ENCODE results near the gene ITCH. TPM values are rescaled to one million over a fixed set of nuclear protein-coding genes. Genes with fewer than 3 reads are reported as not detected.
"Not testable (repeated sequence)": the region's sequence is repeated elsewhere in the genome, so short reads cannot be mapped to it uniquely, and the experiment has no call there.

ITCH gene
- total and polyA plus RNA-seq, 9 of the 15 experiments (the other 6 are each of a cell fraction or from before 2014, with no cell fraction given): 7.5 to 53.0 (median 22.9) TPM

GRCh38 chr20:34518863-34519262 lies 155.8 kb downstream of the ITCH start:
- H3K27ac ChIP-seq (ENCODE audit: extremely low read depth, low read depth, low read length); H3K9ac ChIP-seq (ENCODE audit: insufficient read depth in 1 of 2, low read depth in 2 of 2, low read length in 2 of 2); H2AFZ ChIP-seq (ENCODE audit: low read depth, low read length); H3K4me2 ChIP-seq (ENCODE audit: insufficient read depth, low read length); H3K9me1 ChIP-seq (ENCODE audit: control insufficient read depth, insufficient read depth, low read length); H3K4me3 ChIP-seq; H3K9me3 ChIP-seq (replicated peaks; ENCODE audit: control insufficient read depth, insufficient read depth, low read depth, low read length); CTCF ChIA-PET (ENCODE audit: low intra/inter-chr PET ratio); H3K27me3 ChIP-seq (ENCODE audit: control insufficient read depth in 2 of 2, insufficient read depth in 2 of 2, low read length in 2 of 2); BruUV-seq (replicated peaks); FAIRE-seq; ATAC-seq; DNase-seq (ENCODE audit: extremely low read depth in 1 of 4, low spot score in 3 of 4): not testable (repeated sequence)
- in situ Hi-C loops (cut with MboI): loop anchor here (5.0 kb wide), 1 partner anchor 217 kb away; the partner anchor contains the start of gene AHCY
- 92% methylated on average over 3 of the region's 7 CpGs for WGBS (ENCODE audit: insufficient coverage, low coverage, missing lambda C conversion rate)
- Histone ChIP-seq H3K4me1 (replicated peaks in 1 of 2; ENCODE audit: control insufficient read depth in 2 of 2, insufficient read depth in 2 of 2, low read length in 2 of 2) (peaks cover 13 to 22% of the 10 kb centered on the region in 2 experiments; a peak in 4 of 5 replicates), H4K20me1 (replicated peaks; ENCODE audit: control insufficient read depth, insufficient read depth, low read length) (peaks cover 11% of the 10 kb centered on the region), H3K36me3 (ENCODE audit: control insufficient read depth, insufficient read depth, low read length) (peaks cover 18% of the 10 kb centered on the region; the same call in 2 of the 3 replicates), H3K79me2 (ENCODE audit: control insufficient read depth, insufficient read depth, low read length) (peaks cover 79% of the 10 kb centered on the region)
- POLR2A ChIA-PET: interaction anchor here (0.6 kb wide), 1 partner anchor 223 kb away, joined by 4 read pairs; no protein-coding TSS in a partner anchor
- intact Hi-C loops (cut with micrococcal nuclease): loop anchor here (5.0 kb wide), 1 partner anchor 47 kb away; no protein-coding TSS in a partner anchor

GRCh38 chr20:34519841-34520240 lies 156.8 kb downstream of the ITCH start:
- H3K4me2 ChIP-seq (ENCODE audit: insufficient read depth, low read length); H3K27ac ChIP-seq (ENCODE audit: extremely low read depth, low read depth, low read length); CTCF ChIA-PET (ENCODE audit: low intra/inter-chr PET ratio); H3K9me1 ChIP-seq (ENCODE audit: control insufficient read depth, insufficient read depth, low read length); H3K9ac ChIP-seq (ENCODE audit: insufficient read depth in 1 of 2, low read depth in 2 of 2, low read length in 2 of 2); H3K4me3 ChIP-seq; H3K9me3 ChIP-seq (replicated peaks; ENCODE audit: control insufficient read depth, insufficient read depth, low read depth, low read length); DNase-seq (ENCODE audit: extremely low read depth in 1 of 4, low spot score in 3 of 4); FAIRE-seq; BruUV-seq (replicated peaks); ATAC-seq; H3K27me3 ChIP-seq (ENCODE audit: control insufficient read depth in 2 of 2, insufficient read depth in 2 of 2, low read length in 2 of 2); H2AFZ ChIP-seq (ENCODE audit: low read depth, low read length): not testable (repeated sequence)
- peaks cover 11% of the 10 kb centered on the region for H4K20me1 ChIP-seq (replicated peaks; ENCODE audit: control insufficient read depth, insufficient read depth, low read length)
- in situ Hi-C loops (cut with MboI) (loop anchor here (5.0 to 10.0 kb wide), 2 partner anchors 218 to 325 kb away; partner anchors contain the start of gene AHCY), intact Hi-C loops (cut with micrococcal nuclease) (loop anchor here (5.0 kb wide), 1 partner anchor 48 kb away; no protein-coding TSS in a partner anchor)
- peaks cover 87% of the 10 kb centered on the region for H3K79me2 ChIP-seq (ENCODE audit: control insufficient read depth, insufficient read depth, low read length)
- H3K36me3 ChIP-seq (ENCODE audit: control insufficient read depth, insufficient read depth, low read length): peaks cover 24% of the 10 kb centered on the region; the same call in 2 of the 3 replicates
- H3K4me1 ChIP-seq (replicated peaks in 1 of 2; ENCODE audit: control insufficient read depth in 2 of 2, insufficient read depth in 2 of 2, low read length in 2 of 2): peaks cover 8 to 14% of the 10 kb centered on the region in 2 experiments; a peak in 4 of 5 replicates
- 94% methylated on average over 10 of the region's 10 CpGs for WGBS (ENCODE audit: insufficient coverage, low coverage, missing lambda C conversion rate)
- POLR2A ChIA-PET: interaction anchor here (1.0 kb wide), 1 partner anchor 12 kb away, joined by 4 read pairs; no protein-coding TSS in a partner anchor
